Stromal cell of bone marrow (primary cell): Measurements from ENCODE around the gene MAP3K4.
A peak's percentile ranks its signal among the peaks of the same experiment; 100 is the strongest.

Experiments
- DNase-seq: peaks from one replicate; pipeline ENCODE4 v3.0.0-alpha.2; 2012; ENCODE audit warnings: low read depth

The MAP3K4 gene

DNA sequence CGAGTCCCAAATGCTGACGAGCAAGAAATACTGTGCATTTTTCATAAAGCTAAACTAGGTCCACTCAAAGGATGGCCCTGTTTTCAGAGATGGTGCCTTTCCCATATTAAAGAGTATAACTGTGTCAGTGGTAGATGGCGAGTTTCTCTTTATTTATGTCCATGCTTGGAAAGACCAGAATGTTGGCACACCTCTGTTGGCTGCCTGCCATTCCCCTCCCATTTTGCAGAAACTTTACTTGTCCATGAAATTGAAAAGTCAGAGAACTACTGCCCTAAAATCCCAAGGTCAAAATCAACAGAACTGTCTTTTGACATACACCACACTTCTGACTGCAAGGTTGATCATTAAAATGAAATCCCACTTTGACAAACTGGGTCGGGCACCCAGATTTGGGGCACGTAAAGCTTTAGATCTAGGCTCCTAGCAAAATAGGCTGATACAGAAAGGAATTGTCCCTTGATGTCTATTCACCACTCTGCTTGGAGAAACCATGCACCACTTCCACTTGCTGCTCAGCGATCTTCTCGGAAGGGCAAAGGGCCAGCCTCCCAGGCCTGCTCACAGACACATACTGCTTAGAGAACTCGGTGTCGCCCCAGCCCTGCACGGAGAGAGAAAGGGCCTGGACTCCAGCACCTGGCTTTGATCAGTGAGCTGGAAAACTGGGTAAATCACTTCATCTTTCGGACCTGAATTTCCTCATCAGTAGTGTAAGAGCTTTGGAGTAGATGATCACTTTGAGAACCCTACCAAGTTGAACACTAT lies 152.3 kb downstream of the MAP3K4 start:
- DNase-seq: no peak

DNA sequence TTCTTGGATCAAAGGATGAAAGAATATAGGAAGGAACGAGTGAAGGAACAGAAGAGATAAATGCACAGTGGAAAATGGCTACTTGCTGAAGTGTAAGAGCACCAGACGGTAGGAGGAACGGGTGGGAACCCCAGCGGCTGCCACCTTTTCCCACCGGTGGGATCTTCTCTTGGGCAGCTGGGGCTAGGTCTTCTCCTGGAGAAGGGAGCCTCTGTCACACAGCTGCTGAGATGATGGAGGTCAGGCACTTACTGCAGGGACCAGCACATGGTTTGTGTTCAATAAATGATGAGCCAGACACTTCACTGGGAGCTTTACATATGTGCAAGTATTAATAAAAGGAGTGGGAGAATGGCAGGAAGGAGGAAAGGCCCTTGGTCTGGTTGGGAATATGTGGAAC lies 158.6 kb downstream of the MAP3K4 start:
- DNase-seq: no peak

GRCh38 chr6:161150566-161150965 lies 159.0 kb downstream of the MAP3K4 start:
- no peak for DNase-seq

DNA sequence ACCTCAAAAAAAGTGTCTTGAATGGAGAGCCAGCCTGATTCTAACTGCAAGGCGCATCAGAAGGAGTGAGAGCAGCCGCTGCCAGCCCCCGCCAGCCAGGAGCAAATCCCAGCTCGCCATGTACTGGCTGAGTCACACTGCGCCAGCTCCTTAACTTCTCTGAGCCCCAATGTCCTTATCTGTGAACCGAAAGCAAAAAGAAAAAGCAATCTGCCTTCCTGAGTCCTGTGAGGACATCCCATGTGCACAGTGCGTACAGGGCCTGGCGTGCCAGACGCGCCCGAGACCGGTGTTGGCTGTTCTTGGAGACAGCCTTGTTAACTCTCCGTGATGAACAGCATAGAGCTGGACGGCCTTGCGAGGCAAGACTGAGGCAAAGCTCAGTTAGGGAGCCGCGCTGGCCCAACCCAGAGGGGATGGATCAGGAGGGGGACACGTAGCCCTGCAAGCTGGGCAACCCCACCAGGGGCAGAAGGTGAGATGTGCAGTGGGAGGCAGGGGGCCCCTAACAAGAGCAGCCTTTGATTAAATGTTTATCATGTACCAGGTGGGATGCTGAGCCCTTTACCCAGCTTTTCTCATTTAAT lies 159.6 kb downstream of the MAP3K4 start:
- no peak for DNase-seq

DNA sequence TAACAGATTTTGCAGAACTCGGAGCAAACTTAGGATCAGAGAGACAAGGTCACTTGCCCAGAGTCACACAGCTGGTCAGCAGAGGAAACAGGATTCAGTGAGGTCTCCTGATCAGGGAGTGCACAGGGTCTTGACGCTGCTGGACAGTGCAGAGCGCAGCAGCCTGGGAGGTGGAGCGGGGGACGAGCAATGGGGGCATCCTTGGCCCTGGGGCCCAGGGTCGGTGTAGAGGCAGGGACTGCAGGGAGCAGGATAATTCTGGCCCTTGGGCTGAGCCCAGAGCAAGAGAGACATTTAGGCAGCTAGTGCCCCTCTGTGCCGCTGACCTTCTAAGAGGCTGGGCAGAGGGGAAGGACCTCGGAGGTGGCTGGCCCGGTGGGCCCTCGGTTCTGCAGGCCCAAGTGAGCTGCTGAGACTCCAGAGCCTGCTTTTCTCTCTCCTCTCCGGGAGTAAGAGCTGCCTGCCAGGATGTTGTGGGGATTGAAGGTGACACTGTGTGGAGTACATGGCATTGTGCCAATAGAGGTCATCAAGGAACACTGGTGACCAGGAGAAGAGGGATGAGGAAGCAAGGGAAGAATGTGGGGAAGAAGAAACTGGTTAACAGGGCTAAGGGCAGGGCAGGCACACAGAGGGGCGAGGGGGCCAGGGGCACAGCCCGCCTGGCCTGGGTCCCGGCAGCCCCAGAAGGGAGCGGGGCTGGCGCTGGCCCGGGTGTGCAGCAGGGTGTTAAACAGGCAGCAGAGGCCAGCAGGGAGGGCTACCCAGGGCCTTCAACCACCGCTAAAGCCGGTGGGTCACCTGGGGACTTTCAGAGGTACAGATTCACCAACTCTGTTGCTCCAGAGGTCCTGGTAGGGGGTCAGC lies 160.3 kb downstream of the MAP3K4 start:
- DNase-seq: no peak

DNA sequence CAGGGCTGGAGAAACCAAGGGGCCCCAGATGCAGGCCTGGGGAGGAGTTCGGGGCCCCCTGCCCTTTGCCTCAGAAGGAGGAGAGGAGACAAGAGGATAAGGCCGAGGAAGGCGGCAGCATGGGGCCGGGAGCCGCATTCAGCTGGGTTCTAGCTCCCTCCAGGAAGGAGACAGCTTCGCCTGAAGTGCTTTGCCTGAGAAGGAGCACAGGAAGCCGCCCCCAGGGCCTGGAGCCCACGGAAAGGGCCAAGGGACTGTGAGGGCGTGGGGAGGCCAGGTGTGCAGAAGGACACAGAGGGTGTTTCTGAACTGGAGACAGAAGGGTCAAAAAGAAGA lies 160.9 kb downstream of the MAP3K4 start:
- DNase-seq: no peak

GRCh38 chr6:161152907-161153662 lies 161.5 kb downstream of the MAP3K4 start:
- no peak for DNase-seq

- DNase-seq: no peak
Measured at GRCh38 chr6:161153725-161154124, 162.2 kb downstream of the MAP3K4 start.

DNA sequence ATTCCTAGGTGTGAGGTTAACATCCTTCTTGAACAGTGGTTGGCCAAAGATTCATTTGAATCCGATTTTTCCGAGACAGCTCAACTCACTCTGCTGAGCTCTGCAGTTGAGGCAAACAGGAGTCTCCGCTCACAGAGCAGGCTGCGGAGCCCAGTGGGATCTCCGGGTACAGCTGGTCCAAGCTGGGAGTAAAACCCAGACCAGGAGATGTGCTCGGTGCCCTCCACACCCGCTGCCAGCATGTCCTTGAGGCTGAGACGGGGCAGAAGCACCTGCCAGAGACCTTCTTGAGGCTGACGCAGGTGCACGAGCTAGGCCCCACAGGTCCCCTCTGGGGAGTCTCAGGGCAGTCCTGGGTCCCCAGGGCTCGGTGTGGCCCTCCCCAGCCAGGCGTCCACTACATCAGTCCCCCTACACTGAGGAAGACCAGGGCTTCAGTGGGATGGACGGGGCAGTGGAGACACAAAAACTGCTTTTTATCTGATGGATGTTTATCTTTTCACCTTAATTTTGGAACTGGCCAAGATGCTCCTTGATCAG lies 163.3 kb downstream of the MAP3K4 start:
- DNase-seq: no peak

DNA sequence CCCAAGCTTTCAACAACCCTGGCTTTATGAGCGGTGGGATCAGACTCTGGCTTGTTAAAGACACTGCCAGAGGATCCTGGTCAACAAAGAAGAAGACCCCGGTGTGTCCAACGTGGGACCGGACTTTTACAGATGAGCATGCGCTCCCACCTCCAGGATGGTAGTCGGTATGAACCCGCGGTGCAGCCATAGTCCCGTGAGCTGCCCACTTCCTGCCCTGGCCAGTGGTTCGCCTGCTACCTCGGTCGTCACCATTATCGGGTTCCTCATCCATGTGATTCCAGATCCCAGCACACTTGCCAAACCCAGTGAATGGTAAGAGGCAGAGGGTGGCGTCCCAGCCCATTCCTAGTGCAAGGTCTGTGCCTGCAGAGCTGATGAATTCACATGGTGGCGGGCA lies 169.6 kb downstream of the MAP3K4 start:
- DNase-seq: no peak

DNA sequence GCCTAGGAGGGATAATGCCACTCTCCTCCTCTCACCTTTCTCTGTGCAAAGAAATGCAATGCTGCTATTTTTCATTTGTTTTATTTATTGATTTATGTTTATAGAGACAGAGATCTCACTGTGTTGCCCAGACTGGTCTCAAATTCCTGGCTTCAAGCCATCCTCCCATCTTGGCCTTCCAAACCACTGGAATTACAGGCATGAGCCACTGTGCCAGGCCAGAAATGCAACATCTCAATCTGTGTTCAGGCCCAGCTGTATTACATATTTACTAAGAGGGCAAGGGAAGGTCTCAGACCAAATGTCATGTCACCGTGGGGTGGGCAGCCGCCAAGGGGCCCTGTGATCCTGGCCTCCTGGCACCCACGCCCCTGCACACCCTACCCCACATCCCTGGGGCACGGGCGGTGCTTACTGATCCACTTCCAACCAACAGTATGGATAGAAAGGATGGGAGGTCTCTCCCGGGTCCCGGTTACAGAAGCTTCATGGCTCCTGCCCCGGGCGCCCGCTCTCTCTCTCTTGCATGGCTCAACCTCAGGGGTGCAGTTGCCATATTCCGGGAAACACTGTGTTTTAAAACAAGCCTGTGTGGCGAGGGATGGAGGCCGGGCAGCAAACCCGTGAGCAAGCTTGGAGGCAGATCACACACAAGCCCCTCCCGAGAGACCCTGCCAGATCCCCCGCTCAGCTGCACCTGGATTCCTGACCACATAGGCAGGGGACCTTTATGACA lies 170.5 kb downstream of the MAP3K4 start:
- peak; percentile 36 for DNase-seq

- no peak for DNase-seq
Measured at GRCh38 chr6:161162722-161163121, 171.2 kb downstream of the MAP3K4 start.

DNA sequence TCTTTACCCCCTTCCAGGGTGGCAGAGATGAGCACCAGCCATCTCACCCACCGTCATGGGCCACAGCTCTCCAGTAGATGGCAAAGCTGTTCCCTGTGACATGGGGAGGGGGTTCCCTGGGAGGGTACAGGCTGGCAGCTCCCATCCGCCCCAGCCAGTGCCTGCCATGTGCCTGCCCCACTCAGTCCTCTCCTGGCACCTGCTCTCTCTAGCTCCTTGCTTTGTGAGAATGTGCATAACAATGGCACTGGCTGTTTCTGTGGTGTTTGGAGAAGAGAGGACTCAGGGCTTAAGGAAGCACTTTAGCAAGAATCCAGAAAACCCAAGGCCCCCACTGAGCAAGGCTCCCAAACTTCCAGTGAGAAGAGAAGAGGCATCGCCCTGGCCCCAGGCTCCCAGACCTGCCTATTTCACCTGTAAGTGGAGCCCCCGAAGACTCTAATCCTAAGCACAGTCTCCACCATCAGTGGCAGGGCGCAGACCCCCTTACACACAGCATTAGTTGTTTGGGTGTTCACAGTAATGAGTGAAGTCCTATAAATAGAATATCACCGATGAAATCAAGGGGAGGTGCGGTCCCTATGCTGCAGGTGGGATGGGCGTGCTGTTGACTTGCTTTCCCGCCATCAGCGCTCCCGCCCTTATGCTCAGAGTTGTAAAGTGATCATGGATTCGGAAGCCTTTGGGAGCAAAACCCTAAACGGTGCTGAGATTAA lies 172.1 kb downstream of the MAP3K4 start:
- DNase-seq: no peak

- no peak for DNase-seq
Measured at GRCh38 chr6:161164182-161164625, 172.6 kb downstream of the MAP3K4 start.

GRCh38 chr6:161166176-161166575 lies 174.6 kb downstream of the MAP3K4 start:
- DNase-seq: no peak

DNA sequence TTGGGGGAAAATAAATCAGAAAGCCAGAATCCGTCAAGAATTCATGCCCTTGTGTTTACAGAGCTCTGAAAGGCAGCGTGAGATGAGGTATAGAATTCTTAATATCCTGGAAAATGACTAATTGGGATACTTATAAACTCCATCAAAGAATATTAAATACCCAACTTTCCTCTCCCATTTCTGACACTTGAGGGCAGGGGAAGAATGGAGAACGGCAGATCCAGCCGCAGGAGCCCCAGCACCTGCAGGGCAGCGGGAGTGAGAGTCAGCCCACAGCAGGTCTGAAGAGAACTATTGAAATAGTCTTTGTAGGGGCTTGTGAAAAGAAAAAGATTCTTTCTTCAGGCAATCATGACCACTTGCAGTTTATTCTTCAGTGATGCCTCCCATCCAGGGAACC lies 175.1 kb downstream of the MAP3K4 start:
- DNase-seq: no peak
